Loucy (cell line): ENCODE results near the gene NFKB1.

Source experiments
- EZH2phosphoT487 ChIP-seq: fragments of 200-600 bp; IDR thresholded peaks from 2 replicates; pipeline ENCODE4 v1.6.1; 2018; ENCODE audit warnings: antibody characterized with exemption, mild to moderate bottlenecking, moderate library complexity, borderline replicate concordance
- TF ChIP-seq, protein P1 (sequence below): fragments of 200-600 bp; sonication (generic); conservative IDR thresholded peaks from 2 replicates; pipeline ENCODE4 v1.5.1; 2014; ENCODE audit warnings: mild to moderate bottlenecking, antibody characterized with exemption, low read length

DNA sequence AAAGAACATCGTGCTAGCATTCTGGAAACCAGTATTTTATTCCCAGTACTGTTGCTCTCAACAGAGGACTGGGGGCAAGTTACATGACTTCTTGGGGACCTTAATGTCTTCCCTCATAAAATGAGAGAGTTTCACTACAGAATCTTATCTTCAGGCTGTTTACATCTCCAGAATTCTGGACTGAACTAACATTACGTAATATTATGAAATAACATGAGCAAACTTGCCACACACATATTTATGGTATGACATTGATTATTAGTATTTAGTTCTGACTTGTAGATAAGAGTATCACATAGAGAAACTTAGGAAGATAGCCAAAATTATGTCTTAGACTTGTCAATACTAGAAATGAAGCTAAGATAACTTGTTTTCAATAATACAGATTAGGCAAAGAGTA, 68.0 kb downstream of the NFKB1 start:
- TF ChIP-seq, protein P1, sequence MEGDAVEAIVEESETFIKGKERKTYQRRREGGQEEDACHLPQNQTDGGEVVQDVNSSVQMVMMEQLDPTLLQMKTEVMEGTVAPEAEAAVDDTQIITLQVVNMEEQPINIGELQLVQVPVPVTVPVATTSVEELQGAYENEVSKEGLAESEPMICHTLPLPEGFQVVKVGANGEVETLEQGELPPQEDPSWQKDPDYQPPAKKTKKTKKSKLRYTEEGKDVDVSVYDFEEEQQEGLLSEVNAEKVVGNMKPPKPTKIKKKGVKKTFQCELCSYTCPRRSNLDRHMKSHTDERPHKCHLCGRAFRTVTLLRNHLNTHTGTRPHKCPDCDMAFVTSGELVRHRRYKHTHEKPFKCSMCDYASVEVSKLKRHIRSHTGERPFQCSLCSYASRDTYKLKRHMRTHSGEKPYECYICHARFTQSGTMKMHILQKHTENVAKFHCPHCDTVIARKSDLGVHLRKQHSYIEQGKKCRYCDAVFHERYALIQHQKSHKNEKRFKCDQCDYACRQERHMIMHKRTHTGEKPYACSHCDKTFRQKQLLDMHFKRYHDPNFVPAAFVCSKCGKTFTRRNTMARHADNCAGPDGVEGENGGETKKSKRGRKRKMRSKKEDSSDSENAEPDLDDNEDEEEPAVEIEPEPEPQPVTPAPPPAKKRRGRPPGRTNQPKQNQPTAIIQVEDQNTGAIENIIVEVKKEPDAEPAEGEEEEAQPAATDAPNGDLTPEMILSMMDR = no peak
- no peak for TF ChIP-seq EZH2phosphoT487
